ENCODE results near the gene CEP41.

- no peak for TF ChIP-seq MAX (IDR thresholded peaks at IDR 0.05)
- TF ChIP-seq CTCF (IDR thresholded peaks at IDR 0.05; ENCODE audit: low read depth, low read length, missing input control): no peak
- TF ChIP-seq TAF1 (conservative IDR thresholded peaks at IDR 0.05): no peak
- TF ChIP-seq GABPA (IDR thresholded peaks at IDR 0.05 in 1 of 2, conservative IDR thresholded peaks at IDR 0.05 in 1 of 2): no peak
- TF ChIP-seq EGR1 (IDR thresholded peaks at IDR 0.05; ENCODE audit: low read depth in 2 of 2): no peak
- no peak for TF ChIP-seq YY1 (IDR thresholded peaks at IDR 0.05)
- no peak for TF ChIP-seq RAD21 (IDR thresholded peaks at IDR 0.05)
- no peak for TF ChIP-seq FOXA1 (IDR thresholded peaks at IDR 0.05)
These were observed 95.7 kb downstream of the CEP41 start for GRCh38 chr7:130345136-130345535.
